SKM-1 (cell line): Measurements from ENCODE around the gene FAM174C.

ENCODE experiments used
- DNase-seq: peaks from one replicate; lab custom pipeline; 2025; ENCODE audit not compliant: unreplicated experiment; lab: John Stamatoyannopoulos, UW

FAM174C gene

DNA sequence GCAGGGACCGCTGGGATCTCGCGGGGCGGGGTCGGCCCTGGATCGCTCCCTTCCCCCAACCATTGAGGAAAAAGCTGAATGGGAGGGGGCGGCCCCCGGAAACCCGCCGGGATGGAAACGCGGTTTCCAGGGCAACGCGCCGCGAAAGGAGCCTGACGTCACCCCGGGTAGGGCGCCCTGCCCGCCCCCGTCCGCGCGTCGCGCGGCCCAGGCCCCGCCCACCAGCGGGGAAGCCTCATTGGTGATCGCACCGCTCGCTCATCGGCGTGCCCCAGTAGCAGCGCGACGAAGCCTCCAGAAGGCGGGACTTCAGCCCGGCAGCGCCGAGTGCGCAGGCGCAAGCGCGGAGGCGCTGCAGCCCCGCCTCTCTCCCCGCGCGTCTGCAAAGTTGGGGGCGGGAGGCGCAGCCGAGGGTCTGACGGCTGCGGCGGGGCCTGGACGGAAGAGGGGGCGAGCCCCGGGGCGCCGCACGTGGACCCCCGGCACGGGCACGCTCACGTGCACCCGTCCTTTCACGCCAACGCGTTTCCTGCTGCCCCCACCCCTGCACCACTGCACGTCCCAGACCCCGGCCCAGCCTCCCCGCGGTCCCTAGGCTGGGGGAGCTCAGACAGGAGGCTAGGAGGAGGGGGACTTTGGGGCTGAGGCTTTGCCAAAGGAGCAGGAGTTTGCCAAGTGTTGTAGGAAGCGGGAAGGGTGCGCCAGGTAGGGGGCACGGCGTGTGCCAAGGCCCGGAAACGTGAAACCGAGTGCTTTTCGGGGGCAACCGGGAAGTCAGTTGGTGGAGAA is 14.4 kb upstream of the FAM174C start:
- DNase-seq, result peak; percentile 91

DNA sequence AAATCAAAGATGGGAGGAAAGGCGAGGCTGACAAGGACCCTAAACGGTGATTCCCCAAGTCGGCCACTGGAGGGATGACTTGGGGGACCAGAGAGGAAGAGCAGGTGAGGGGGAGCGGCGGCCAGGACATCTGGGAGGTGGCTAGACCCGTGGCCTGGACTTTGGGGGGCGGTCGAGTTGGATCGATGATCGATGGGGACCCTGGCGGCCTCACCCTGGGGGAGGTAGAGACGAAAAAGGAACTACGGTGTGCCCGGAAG is 13.9 kb upstream of the FAM174C start:
- no peak for DNase-seq

DNA sequence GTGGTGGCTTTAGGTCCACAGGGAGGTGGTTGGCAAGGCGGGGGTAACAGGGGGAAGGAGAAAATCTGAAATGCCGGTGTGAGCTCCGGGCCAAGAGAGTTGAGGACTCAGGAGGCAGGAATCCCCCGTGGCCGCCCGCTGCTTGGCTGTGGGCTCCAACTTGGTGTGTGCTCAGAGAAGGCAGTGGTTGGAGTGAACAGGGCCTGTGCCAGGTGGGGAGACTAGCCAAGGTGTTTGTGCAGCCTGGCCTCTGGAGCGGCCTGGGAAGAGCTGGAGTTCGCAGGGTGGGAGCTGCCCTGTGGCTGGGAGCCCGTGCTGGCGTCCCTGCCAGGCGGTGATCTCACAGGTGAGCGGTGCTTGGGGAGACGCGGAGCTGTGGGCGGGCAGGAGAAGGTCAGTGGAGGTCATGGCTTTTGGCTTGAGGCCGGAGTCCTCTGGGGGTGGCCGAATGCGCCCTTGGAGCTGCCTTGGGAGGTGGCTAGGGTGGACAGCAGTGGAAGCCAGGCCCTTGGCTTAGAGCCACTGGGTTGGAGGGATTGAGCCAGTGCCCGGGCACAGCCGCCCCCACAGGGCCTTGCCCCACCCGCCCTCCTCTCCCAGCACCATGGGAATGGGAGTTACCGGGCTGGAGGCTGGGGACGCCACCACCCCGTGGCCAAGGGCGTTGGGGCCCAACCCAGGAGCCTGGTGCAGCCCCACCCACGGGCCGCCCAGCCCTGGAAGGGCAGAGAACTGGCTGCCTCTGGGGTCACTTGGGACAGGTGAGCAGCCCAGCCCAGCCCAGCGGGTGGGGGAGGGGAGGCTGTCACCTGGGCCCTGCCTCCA is 13.3 kb upstream of the FAM174C start:
- DNase-seq, result no peak

DNA sequence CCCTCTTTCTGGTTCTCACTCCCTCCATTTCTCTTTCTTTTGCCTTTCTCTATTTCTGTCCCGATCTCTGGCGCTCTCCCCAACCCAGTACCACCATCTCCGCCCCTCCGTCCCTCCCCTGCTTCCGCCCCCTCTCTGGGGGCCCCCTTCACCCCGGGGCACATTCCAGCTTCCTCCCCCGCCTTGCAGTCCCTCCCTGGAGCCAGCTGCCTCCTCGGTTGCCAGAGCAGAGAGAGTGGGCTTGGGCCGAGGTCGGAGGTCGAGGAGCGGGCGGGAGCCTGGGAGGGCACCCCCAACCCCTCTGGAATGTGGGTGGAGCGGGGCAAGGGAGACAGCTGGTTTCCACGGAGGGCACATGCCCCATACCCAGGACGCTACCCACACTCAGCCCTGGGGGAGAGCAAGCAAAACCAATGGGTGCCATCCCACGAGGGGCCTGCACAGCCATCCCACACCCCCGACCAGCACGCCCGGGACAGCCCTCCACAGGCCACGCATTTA is 12.7 kb upstream of the FAM174C start:
- DNase-seq, result no peak

DNA sequence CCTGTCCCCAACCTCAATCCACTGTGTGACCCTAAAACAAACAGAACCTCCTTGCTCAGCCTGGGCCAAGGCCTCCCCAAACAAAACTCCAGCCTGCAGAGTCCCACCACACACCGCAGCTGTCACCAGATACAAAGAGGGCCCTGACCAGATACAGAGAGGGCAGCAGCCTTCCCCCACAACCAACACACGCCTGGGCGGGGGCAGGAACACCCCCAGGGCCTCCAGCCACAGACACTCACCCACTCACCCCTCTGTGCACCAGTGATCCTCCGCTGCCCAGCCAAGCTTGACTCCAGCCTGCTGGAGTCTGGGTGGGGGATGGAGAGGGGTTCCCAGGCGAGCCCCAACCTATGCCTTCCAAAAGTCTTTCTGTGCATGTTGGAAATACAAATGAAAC is 12.1 kb upstream of the FAM174C start:
- no peak for DNase-seq

DNA sequence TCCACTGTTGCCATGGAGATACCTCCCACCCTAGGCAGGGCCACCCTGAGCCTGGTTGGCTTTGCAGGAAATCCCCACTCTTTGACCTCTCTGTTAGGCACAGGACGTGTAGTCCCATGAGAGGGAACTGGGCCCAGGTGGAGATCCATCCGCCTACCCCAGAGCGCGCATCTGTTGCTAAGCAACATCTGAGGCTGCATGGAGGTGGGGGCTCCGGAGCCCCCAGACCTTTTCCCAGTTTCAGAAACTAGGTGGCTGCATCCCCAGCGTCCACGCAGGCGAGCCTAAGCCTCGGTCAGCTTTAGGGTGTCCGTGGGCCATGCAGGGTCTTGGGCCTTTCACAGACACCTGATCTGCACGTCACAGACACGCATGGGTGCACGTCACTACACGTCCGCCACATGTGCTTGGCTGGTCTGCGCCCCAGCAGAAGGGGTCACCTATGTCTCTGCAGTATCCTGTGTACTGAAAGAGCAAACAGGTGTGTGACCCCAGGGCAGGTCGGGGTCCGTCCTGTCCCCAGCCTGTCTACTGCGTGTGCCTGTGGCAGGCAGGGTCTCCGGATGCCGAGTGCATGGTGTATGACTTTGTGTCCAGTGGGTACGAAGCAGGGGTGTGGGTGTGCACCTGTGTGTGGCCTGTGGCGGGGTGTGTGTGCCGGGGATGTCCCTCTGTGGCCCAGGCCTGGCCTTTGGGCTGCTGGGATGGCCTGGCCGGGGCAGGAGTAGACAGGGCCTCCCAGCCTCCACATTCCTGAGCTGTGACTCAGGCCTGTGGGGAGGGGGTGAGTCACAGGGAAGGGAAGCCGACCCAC is 10.3 kb upstream of the FAM174C start:
- DNase-seq, result no peak

DNA sequence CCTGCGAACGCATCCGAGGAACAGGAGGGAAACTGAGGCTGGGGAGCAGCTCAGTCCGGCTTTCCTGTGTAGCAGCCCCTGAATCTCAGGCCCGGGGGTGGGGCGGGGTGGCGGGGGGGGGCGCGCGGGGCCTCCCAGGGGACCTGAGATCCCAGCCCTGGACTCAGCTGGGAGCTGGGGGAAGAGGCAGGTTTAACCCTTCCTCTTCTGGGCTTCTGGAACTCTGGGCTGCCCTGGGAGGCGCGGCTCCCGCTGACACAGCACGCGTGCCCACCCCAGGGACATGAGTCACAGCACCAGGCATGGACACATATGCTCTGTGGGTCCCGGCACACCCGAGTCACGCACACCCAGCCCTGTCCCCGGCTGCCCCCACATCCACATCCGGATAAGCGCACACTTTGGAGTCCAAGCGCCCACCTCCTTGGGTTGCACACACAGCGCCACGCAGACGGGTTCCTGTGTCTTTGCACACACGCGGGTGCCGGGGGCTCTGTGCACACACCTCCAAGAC is 9.7 kb upstream of the FAM174C start:
- no peak for DNase-seq

DNA sequence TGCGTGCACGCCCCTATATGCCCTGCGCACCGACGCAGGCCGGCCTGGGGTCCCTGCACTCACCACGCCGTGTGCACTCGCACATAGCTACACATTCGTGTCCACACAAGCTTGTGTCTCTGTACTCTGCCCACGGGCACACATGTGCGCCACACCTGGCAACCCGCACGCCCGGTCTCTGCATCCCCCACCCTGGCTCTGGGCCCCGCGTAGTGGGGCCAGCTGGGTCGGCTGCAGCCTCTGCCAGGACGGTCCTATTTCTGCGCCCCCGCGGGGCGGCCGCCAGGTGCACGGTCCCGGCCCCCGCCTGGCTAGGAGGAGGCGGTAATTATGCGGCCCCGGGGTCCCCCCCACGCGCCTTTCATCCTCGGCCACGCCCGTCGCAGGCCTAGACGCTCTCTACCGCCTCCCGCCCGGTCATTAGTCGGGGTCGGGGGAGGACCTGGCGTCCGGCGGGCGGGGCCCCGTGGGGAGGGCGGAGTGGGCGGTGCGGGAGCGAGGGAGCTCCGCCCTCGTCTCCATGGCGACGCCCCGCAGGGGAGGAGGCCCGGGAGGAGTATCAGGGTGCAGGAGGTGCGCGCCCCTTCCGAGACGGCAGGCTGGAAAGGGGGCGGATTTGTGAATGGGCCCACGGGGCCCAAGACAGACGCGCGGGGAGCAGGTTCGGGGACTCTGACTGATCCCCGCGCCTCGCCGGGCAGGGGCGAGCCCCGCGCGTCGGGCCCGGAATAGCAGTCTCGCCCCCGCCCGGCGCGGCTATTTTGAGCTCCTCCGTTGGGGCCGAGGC is 9.0 kb upstream of the FAM174C start:
- DNase-seq, result peak; percentile 39

DNA sequence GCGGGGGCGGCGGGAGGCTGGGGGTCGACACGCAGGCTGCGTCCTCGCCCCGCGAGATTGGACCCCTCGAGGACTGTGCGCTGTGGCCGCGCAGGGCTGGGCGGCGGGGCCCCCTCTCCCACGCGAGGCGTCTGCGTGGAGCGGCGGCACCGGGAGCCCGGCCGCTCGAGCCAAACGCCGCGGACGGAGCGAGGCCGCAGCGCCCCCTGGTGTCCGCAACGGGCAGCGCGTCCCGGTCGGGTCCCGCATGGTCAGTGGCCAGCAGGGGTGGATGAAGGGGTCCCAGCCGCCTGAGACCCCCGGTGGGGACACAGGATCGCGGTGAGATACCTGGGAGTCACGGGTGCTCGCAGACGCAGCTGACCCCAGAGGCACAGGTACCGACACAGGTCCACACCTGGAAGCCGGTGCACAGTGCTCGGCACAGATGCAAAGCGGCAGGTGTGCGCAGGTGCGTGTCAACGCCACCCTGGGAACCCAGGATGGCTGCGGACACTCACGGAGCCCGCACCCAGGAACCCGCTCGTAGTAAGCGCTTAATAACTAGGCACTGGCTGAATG is 8.3 kb upstream of the FAM174C start:
- no peak for DNase-seq

DNA sequence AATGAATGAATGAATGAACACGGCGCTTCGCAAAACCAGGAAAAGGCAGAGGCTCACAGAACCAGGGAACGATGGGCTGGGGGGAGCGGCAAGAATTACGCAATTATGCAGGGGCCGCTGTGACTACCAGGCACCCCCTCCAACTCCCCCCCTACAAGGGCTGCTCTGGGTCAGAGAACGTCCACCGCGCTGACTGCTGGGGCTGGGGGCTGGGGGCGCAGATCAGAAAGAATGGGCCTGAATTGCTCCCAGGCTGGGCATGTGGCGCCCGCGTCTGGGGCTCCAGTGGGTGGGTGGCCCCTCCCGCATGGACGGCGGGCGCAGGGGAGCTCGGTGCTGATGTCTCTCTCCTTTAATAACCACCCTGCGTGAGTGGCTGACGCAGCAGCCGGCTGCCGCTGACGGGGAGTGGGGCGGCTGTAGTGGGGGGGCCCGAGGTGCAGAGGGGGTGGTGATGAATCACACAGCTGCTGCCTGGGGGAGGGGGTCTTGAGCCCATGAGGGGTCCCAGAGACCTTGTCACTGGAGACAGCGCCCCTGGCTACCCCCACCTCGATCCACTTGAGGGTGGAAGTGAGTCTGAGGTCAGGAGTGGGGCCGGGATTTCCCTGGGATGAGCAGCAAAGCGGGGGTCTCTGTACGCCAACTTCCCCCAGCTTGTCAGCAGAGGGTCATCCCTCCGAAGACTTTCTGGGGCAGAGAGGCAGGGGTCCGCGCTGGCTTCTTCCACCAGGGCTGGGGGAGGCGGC is 7.7 kb upstream of the FAM174C start:
- no peak for DNase-seq

DNA sequence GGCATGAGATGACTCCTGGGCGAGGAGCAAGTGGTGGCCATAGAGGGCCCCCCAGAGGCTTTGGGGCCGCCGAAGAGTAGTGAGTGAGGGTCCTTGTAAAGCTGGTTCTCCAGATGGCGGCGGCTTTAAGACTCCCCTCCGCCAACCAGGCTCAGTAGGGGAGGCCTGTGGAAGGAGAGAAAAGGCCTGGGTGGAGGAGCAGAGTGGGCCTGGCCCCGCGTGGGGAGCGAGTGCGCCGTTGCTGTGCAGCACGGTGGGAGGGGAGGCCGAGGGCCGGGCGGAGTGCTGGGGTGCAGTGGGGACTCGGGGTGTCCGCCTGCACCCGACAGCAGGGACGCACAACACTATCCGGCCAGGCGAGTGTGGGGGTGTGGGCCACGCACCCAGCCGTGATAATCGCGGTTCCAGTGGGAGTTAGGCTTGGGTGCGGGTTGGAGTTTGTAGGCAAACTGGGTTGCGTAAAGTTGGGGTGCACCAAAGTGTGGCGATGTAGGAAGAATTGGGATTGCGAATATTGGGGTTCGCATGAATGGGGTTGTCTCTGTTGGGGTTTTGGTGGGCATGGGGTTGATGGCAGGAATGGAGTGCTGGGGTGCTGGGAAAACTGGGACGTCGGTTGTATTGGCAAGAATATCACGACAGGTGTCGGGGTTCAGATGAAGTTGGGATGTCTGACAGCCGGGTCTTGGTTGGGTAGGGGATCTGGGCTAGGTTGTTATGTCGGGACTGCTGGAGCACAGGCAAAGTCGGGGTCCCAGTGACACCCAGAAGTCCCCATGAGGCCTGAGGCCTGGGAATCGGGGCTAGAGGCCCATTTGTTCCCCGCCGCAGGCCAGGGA is 6.9 kb upstream of the FAM174C start:
- no peak for DNase-seq

DNA sequence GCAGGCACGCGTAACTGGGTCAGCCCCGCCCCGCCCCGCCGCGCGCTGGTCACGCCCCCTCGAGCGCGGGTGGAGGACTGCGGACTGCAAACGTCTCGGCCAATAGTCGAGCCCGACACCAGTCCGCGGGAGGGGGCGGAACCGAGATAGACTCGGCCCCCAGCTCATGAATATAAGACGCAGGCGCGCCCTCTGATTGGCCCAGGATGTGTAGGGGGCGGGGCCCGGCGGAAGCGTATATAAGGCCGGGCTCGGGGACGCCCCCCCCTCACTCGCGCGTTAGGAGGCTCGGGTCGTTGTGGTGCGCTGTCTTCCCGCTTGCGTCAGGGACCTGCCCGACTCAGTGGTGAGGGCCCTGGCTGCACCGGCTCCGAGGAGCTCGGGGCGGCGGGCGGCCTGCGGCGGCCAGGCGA is 6.3 kb upstream of the FAM174C start, which contains the start of gene CIRBP:
TSS of gene CIRBP (plus strand) at position 268 of the 413 bp plus-strand sequence. CDS start 1,602 bp downstream, outside the sequence.
- DNase-seq, result peak; percentile 91

DNA sequence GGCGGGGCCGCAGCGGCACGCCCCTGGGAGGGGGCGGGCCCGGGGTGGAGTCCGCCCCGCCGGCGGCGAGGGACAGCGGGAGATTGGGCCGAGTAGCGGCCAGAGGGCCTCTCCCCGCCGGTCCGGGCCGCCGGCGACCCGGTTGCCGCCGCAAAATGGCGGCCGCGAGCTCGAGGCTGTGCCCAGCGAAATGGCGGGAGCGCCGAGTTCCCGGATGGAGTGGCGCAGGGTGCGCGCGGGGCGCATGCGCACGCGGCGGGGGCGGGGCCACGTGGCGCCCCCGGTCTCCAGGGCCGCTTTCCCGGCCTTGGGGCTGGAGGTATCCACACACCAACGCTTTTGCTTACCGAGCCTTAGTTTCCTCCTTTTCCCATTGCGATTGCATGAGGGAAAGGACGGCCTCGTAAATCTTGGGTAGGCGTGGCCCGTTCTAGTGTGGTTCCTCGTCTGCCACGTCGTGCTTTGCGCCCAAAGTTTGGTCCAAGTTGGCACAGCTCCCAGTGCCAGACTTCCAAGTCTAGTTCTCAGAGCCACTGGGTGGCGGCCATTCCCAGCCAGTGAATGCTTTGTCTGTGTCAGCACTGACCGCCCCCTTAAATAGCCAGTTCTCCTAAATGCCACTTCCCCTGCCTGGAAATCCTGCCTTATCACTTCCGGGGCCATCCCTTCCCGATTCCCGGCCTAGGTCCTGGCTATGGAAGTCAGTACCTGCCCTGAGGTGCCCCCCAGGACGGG is 5.7 kb upstream of the FAM174C start:
- peak; percentile 37 for DNase-seq

DNA sequence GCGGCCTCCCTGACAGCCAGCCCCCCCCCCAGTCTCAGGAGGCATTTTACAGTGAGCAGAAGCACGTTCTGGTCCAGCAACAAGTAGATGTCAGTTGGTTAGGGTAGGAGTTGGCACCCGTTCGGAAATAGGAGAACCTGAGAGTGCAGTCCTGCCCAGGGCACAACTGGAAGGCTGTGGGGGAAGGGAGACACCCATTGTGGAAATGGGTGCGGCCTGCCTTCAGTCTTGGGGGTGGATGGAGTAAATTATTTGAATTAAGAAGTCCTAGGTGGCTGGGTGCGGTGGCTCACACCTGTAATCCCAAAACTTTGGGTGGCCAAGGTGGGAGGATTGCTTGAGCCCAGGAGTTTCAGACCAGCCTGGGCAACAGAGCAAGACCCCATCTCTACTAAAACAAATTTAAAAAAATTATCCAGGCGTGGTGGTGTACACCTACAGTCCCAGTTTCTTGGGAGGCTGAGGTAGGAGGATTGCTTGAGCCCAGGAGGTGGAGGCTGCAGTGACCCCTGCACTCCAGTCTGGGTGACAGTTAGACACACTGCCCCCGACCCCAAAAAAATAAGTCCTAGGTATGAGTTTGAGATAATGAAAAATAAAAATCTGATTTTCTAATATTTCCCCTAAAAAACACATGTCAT is 5.0 kb upstream of the FAM174C start:
- no peak for DNase-seq

DNA sequence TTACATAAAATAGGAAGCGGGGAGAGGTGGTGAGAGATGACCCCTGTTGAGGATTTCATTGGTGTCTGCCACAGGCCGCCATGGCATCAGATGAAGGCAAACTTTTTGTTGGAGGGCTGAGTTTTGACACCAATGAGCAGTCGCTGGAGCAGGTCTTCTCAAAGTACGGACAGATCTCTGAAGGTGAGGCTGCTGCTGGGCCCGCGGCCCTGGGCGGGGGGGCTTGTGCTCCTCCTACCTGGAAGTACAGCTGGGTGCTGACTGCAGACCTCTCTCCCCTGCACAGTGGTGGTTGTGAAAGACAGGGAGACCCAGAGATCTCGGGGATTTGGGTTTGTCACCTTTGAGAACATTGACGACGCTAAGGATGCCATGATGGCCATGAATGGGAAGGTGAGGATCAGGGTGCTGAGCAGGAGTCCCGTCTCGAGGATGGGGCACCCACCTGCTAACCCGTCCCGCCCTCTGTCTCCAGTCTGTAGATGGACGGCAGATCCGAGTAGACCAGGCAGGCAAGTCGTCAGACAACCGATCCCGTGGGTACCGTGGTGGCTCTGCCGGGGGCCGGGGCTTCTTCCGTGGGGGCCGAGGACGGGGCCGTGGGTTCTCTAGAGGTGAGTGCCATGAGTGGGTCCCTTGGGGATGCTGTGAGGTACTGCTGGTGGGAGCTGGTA is 4.3 kb upstream of the FAM174C start:
- no peak for DNase-seq

DNA sequence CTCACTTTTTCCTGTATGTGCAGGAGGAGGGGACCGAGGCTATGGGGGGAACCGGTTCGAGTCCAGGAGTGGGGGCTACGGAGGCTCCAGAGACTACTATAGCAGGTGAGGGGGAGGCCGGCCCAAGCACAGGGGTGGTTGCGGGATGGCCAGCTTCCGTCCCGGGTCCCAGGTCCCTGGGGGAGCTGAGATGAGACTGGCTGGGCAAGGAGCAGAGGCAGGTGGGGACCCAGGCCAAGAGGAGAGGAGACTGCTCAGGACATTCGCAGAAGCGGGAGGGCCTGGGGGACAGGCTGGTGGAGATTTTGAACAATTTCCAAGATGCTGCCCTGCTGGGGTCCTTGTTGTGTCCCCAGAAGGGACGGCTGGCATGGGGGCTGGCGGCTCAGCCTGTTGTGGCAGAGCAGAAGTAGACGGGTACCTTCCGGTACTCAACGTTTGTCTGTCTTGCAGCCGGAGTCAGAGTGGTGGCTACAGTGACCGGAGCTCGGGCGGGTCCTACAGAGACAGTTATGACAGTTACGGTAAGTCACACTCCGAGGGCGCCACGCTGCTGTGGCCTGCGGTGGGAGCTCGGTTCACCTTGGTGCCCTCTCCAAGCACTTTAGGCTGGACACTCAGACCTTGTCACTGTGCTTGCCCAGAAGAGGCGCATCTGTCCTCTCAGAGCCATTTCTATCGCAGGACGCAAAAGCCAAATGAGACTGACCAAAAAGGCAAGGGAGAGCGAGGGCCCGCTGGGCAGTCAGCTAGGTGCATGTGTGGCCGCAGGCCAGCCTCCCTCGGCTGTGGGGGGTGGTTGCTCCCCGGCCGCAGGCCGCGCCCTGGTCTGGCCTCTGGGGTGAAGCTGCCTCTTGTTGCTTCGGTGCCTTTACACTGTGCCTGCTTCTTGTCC is 3.6 kb upstream of the FAM174C start:
- no peak for DNase-seq
